Stimulated activated CD4-positive, alpha-beta T cell treated with anti-CD3 and anti-CD28 coated beads, Interleukin-2, amount 100 ng/mL, for 4 hours (primary cell): ENCODE results near the gene SSBP3.

ENCODE experiments used
- DNase-seq: peaks from one replicate; pipeline ENCODE4 v3.0.0-alpha.2; 2020; ENCODE audit warnings: low read depth

Gene SSBP3

GRCh38 chr1:54409156-54410142, 3.3 kb upstream of the SSBP3 start:
- DNase-seq: no peak

- DNase-seq: no peak
Measured at GRCh38 chr1:54408147-54409066, 2.2 kb upstream of the SSBP3 start.

GRCh38 chr1:54407404-54408146, 1.4 kb upstream of the SSBP3 start:
- peak; percentile 57 for DNase-seq

- no peak for DNase-seq
Measured at GRCh38 chr1:54407154-54407403, 885 bp upstream of the SSBP3 start.

- no peak for DNase-seq
Measured at GRCh38 chr1:54405898-54406293, 298 bp downstream of the SSBP3 start.

- DNase-seq: no peak
Measured at GRCh38 chr1:54404939-54405897, 976 bp downstream of the SSBP3 start.

GRCh38 chr1:54404263-54404662, 1.9 kb downstream of the SSBP3 start:
- DNase-seq: no peak

- no peak for DNase-seq
Measured at GRCh38 chr1:54403808-54404261, 2.4 kb downstream of the SSBP3 start.

- no peak for DNase-seq
Measured at GRCh38 chr1:54403405-54403804, 2.8 kb downstream of the SSBP3 start.

GRCh38 chr1:54402896-54403295, 3.3 kb downstream of the SSBP3 start:
- DNase-seq: no peak

GRCh38 chr1:54401799-54402198, 4.4 kb downstream of the SSBP3 start:
- DNase-seq: no peak

GRCh38 chr1:54400329-54400728, 5.9 kb downstream of the SSBP3 start:
- no peak for DNase-seq

GRCh38 chr1:54399765-54400164, 6.4 kb downstream of the SSBP3 start:
- no peak for DNase-seq

GRCh38 chr1:54398963-54399528, 7.1 kb downstream of the SSBP3 start:
- no peak for DNase-seq

- DNase-seq: no peak
Measured at GRCh38 chr1:54397980-54398379, 8.2 kb downstream of the SSBP3 start.

GRCh38 chr1:54397090-54397591, 9.1 kb downstream of the SSBP3 start:
- no peak for DNase-seq

- DNase-seq: no peak
Measured at GRCh38 chr1:54396261-54396933, 9.8 kb downstream of the SSBP3 start.

GRCh38 chr1:54395281-54395934, 10.8 kb downstream of the SSBP3 start:
- DNase-seq: no peak

- DNase-seq: no peak
Measured at GRCh38 chr1:54394104-54394503, 12.1 kb downstream of the SSBP3 start.
